Ovary (tissue), 3 donors: ENCODE results near the gene APCDD1.

Source experiments
- CTCF ChIP-seq, 3 donors: fragments of 450-650 bp in 2 of 3; fragments of 200-600 bp in 1 of 3; IDR thresholded peaks; one replicate each; pipeline versions ENCODE4 v1.5.1 to v1.8.0; 2016 to 2022; ENCODE audit warnings: antibody characterized with exemption in 3 of 3, mild to moderate bottlenecking in 1 of 3
- POLR2A ChIP-seq: fragments of 450-650 bp; IDR thresholded peaks from one replicate; pipeline ENCODE4 v1.6.1; 2017; ENCODE audit warnings: antibody characterized with exemption, mild to moderate bottlenecking, moderate library complexity
- donor health status: DM: no; HTN: no; CAD: no.

- TF ChIP-seq CTCF (IDR thresholded peaks at IDR 0.05) (peak; percentile 23 to 68 (median 45)), POLR2A (peak; percentile 12)
These were observed 64.3 kb downstream of the APCDD1 start for GRCh38 chr18:10518595-10519255.
